ENCODE data around the gene ENTPD2. TPM values are rescaled to one million over a fixed set of nuclear protein-coding genes. Genes with fewer than 3 reads are reported as not detected.
A peak's percentile ranks its signal among the peaks of the same experiment; 100 is the strongest.

Gene ENTPD2
- polyA plus RNA-seq, 1 experiment = not detected

- ChIA-PET POLR2A (interaction anchor here (0.8 kb wide), 1 partner anchor 196 kb away, joined by 3 read pairs; the partner anchor contains the start of gene TUBB4B), CTCF (interaction anchor here (1.9 to 2.3 kb wide), 2 partner anchors 10 to 15 kb away, joined by 9 to 13 read pairs; no protein-coding TSS in a partner anchor)
- no peak for TF ChIP-seq CTCF (IDR thresholded peaks at IDR 0.05; ENCODE audit: low read depth, low read length)
- Histone ChIP-seq H3K4me3 (ENCODE audit: low read depth, low read length) (peak overlapping the region; percentile 68), H3K27me3 (ENCODE audit: control insufficient read depth, insufficient read depth, low read length) (peaks cover 15% of the 10 kb centered on the region), H3K9me3 (ENCODE audit: control insufficient read depth, insufficient read depth, low read length) (no peaks in the 10 kb centered on the region; the same call in 1 of the 2 replicates), H3K27ac (ENCODE audit: low read depth, low read length) (no peak overlapping the region)
- no peak for DNase-seq (ENCODE audit: low read depth, low spot score)
These were observed 9.2 kb downstream of the ENTPD2 start for GRCh38 chr9:137044502-137045177.

- Histone ChIP-seq H3K27me3 (ENCODE audit: control insufficient read depth, insufficient read depth, low read length) (peaks cover 9% of the 10 kb centered on the region), H3K4me3 (ENCODE audit: low read depth, low read length) (no peak overlapping the region), H3K27ac (ENCODE audit: low read depth, low read length) (no peak overlapping the region), H3K9me3 (ENCODE audit: control insufficient read depth, insufficient read depth, low read length) (no peaks in the 10 kb centered on the region; the same call in 1 of the 2 replicates)
- POLR2A ChIA-PET = no interaction called here
- CTCF ChIA-PET = interaction anchor here (1.9 to 2.3 kb wide), 2 partner anchors 9 to 14 kb away, joined by 9 to 13 read pairs; no protein-coding TSS in a partner anchor
- no peak for TF ChIP-seq CTCF (IDR thresholded peaks at IDR 0.05; ENCODE audit: low read depth, low read length)
- no peak for DNase-seq (ENCODE audit: low read depth, low spot score)
These were observed 9.8 kb downstream of the ENTPD2 start for GRCh38 chr9:137044037-137044436.

GRCh38 chr9:137042751-137043727, 10.8 kb downstream of the ENTPD2 start:
- H3K27ac ChIP-seq (ENCODE audit: low read depth, low read length) = no peak overlapping the region
- H3K27me3 ChIP-seq (ENCODE audit: control insufficient read depth, insufficient read depth, low read length) = peaks cover 7% of the 10 kb centered on the region
- TF ChIP-seq CTCF (IDR thresholded peaks at IDR 0.05; ENCODE audit: low read depth, low read length) = no peak
- ChIA-PET CTCF (interaction anchor here (1.9 to 2.3 kb wide), 2 partner anchors 8 to 13 kb away, joined by 9 to 13 read pairs; no protein-coding TSS in a partner anchor), POLR2A (interaction anchor here (0.6 kb wide), 1 partner anchor 134 kb away, joined by 3 read pairs; no protein-coding TSS in a partner anchor)
- DNase-seq (ENCODE audit: low read depth, low spot score) = no peak
- no peak overlapping the region for H3K4me3 ChIP-seq (ENCODE audit: low read depth, low read length)
- no peaks in the 10 kb centered on the region; the same call in 1 of the 2 replicates for H3K9me3 ChIP-seq (ENCODE audit: control insufficient read depth, insufficient read depth, low read length)

GRCh38 chr9:137041124-137041523, 12.7 kb downstream of the ENTPD2 start:
- POLR2A ChIA-PET = no interaction called here
- CTCF ChIA-PET = no interaction called here

More at GRCh38 chr9:137041124-137041523, 12.7 kb downstream of the ENTPD2 start:
- TF ChIP-seq CTCF (IDR thresholded peaks at IDR 0.05; ENCODE audit: low read depth, low read length) = no peak
- Histone ChIP-seq H3K4me3 (ENCODE audit: low read depth, low read length) (no peak overlapping the region), H3K9me3 (ENCODE audit: control insufficient read depth, insufficient read depth, low read length) (no peaks in the 10 kb centered on the region; the same call in 1 of the 2 replicates), H3K27ac (ENCODE audit: low read depth, low read length) (no peak overlapping the region), H3K27me3 (ENCODE audit: control insufficient read depth, insufficient read depth, low read length) (no peaks in the 10 kb centered on the region)
- DNase-seq (ENCODE audit: low read depth, low spot score) = no peak

Measured in AG04450 (cell line).